ENCODE results near the gene USP43. TPM values are rescaled to one million over a fixed set of nuclear protein-coding genes. Genes with fewer than 3 reads are reported as not detected.
"Not testable (repeated sequence)": the region's sequence is repeated elsewhere in the genome, so short reads cannot be mapped to it uniquely, and the experiment has no call there.

The USP43 gene
- polyA plus RNA-seq, 1 donor: 8.0 TPM

DNA sequence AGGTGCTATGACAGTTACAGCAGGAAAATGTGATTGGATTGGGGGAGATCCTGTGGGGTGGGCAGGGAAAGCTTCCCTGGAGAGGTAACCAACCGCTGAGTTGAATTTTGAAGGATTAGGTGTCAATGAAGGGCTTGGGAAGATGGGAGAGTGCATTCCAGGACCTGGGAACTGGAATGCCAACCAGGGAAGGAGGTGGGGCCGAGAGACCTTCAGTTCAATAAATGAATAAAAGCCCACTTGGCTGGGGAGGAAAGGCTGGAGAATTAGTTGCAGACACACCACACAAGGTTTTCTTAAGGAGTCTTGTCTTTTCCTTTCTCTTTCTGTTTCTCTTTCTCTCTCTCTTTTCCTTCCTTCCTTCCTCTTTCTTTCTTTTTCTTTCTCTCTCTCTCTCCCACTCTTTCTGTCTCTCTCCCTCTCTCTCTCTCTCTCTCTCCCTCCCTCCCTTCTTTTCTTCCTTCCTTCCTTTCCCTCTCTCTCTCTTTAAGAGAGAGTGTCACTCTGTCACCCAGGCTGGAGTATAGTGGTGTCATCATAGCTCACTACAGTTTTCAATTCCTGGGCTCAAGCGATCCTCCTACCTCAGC lies 3.3 kb downstream of the USP43 start:
- DNase-seq: no peak

DNA sequence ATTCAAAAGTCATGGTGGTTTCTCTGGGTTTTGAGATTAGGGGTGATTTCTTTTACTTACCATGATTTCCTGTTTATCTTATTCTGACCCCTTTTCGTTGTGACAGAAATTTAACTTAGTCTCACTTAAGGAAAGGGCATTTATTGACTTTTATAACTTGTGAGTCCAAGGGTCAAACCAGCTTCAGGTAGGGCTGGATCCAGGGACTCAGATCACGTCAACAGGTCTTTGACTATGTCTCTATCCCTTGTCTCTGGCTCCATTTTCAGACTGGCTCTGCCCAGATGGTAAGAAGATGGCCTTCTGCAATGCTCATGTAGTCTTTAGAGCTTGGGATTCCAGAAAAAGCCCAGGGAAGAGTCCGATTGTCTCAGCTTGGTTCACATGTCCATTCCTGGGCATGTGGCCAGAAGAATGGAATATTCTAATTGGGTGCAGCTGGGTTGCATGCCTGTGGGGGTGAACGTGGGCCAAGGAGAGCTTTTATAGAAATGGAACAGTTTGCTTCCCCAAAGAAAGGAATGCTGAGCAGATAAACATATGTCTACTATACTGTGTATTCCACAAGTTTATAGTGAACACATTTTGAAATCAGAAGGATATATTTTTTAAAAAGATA lies 13.4 kb downstream of the USP43 start:
- no peak for DNase-seq

DNA sequence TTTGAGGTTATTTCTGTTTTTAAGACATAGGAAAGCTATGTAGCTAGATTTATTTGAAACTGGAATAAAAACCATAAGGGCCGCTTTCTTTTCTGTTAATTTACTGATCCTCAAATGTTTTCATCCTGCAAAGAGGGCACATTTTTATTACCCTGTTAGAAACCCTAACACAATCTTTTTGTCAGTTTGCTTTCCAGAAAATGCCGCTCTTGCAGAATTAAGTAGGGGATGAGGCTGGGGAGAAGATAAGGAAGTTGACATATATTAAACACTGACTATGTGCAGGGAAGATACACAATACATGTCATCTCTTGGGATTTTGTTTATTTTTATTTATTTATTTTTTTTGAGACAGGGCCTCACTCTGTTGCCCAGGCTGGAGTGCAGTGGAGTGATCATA lies 15.7 kb downstream of the USP43 start:
- no peak for DNase-seq

DNA sequence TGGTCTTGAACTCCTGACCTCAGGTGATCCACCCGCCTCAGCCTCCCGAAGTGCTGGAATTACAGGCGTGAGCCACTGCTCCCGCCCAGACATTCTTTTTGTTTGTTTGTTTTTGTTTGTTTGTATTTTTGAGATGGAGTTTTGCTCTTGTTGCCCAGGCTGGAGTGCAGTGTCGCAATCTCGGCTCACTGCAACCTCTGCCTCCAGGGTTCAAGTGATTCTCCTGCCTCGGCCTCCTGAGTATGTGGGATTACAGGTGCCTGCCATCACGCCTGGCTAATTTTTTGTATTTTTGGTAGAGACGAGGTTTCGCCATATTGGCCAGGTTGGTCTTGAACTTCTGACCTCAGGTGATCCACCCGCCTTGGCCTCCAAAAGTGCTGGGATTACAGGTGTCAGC lies 18.2 kb downstream of the USP43 start:
- DNase-seq: not testable (repeated sequence)

DNA sequence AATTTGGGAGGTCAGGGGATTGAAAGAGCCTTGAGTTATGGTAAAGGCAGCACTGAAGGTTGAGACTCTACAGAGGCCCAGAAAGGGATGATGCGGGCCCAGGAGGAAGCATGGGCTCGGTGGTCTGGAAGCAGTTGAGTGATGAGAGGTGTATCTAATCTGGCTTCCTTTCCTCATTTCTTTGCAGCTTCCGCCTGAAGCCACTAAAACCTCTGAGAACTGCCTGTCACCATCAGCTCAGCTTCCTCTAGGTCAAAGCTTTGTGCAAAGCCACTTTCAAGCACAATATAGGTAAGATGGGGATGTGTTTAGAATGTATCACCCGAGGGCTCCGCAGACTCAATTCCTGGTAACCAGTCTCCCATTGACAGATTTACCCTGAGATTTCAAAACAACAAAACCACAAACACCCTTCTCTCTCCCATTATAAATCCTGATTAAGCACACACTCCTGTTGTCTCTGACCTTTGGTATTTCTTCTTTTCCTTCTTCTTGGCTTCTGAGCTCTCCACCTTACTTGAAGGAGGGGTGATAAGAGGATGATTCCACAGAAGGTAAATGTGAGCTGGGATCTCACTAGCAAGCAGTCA lies 21.2 kb downstream of the USP43 start:
- no peak for DNase-seq

GRCh38 chr17:9668517-9668916 lies 23.2 kb downstream of the USP43 start:
- DNase-seq: peak; percentile 14

GRCh38 chr17:9669551-9670008 lies 24.3 kb downstream of the USP43 start:
- DNase-seq: no peak

- DNase-seq: no peak
Measured at GRCh38 chr17:9670596-9670995, 25.3 kb downstream of the USP43 start.

GRCh38 chr17:9671559-9671958 lies 26.2 kb downstream of the USP43 start:
- no peak for DNase-seq

DNA sequence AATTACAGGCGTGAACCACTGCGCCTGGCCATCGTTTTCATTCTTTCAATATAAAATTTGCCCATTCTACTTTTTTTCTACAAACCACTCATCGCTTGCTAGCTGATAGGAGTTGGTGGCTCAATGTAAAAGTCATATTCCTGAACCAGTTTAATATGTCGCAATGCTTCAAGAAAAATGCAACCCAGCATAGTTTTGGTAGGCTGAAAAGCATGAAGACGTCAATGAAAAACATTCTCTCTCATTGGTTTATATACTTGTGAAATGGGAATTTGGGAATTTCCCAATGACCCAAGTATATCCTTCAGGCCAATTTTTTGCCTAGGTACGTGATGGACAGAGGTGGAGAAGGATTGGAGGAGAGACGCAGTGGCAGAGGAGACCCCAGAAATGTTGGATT lies 26.9 kb downstream of the USP43 start:
- no peak for DNase-seq

GRCh38 chr17:9672691-9673090 lies 27.4 kb downstream of the USP43 start:
- no peak for DNase-seq

GRCh38 chr17:9676084-9676483 lies 30.8 kb downstream of the USP43 start:
- DNase-seq: peak; percentile 6

GRCh38 chr17:9676820-9677310 lies 31.5 kb downstream of the USP43 start:
- no peak for DNase-seq

DNA sequence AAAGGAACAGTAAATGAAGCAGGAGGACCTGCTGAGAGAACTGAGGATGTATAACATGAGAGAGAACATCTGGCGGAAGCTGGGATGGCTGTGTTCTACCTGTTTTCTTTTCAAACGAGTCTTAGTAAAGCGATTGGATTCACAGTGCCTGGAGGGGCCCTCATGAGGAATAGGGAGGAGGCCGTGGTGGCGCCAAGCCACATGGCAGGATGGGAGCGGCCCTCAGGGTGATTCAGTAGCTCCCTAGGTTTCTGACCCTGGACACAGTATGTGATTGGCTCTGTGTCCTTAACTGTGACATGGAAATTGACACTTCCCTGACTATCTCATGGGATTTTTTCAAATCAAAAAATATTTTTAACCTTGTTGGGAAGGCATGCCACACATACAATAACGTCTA lies 32.1 kb downstream of the USP43 start:
- DNase-seq: no peak

DNA sequence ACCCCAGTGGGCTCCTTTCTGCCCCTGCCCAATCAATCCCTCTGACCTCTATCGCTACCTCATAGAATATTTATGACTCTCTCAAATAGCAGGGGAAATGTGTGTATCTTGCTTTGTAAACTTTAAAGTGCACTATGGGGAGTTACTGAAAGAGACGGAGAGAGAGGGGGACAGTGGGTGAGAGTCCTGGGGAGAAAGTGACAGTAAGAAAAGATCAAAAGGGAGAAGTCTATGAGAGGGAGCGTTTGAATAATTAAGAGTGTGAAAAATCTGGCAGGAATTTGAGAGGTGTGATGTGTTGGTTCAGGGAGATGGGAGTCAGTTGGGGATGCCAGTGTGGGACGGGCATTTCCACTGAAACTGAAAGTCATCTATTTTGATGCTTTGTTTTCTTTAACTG lies 32.6 kb downstream of the USP43 start:
- no peak for DNase-seq

- no peak for DNase-seq
Measured at GRCh38 chr17:9684955-9685621, 39.8 kb downstream of the USP43 start.

GRCh38 chr17:9693755-9694154 lies 48.4 kb downstream of the USP43 start:
- no peak for DNase-seq

GRCh38 chr17:9696279-9697044 lies 51.1 kb downstream of the USP43 start:
- no peak for DNase-seq

GRCh38 chr17:9700136-9700535 lies 54.8 kb downstream of the USP43 start:
- no peak for DNase-seq

DNA sequence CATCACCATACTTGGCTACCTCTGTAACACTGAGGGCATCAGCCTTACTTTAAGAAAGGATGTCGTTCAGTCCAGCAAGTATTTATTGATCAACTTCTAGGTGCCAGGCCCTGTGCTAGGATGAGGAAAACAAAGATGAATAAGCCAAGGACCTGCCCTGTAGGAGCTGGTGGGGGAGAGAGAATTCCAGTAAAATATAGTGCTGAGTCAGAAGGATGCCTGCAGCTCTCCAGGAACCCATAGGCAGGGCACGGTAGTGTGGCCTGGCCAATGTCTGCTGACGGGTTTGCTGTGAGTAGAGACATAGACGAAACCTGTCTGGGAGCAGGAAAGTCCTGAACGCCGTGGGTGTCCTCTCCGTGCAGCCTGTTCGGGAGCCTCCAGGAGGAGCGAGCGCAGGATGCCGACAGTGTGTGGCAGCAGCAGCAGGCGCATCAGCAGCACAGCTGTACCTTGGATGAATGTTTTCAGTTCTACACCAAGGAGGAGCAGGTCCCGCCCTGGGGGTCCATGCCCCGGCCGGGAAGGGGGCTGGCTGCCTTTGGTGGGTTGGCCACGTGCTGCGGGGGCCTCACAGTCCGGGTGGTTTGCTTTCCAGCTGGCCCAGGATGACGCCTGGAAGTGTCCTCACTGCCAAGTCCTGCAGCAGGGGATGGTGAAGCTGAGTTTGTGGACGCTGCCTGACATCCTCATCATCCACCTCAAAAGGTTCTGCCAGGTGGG lies 55.6 kb downstream of the USP43 start:
- no peak for DNase-seq

GRCh38 chr17:9702482-9702881 lies 57.2 kb downstream of the USP43 start:
- DNase-seq: no peak
